Measurements from ENCODE around the gene DOCK2. TPM values are rescaled to one million over a fixed set of nuclear protein-coding genes. Genes with fewer than 3 reads are reported as not detected.
A peak's percentile ranks its signal among the peaks of the same experiment; 100 is the strongest.

Gene DOCK2
- polyA plus RNA-seq, 2 of the 4 experiments (the other 2 are of a cell fraction), result 2.1 to 4.6 TPM

DNA sequence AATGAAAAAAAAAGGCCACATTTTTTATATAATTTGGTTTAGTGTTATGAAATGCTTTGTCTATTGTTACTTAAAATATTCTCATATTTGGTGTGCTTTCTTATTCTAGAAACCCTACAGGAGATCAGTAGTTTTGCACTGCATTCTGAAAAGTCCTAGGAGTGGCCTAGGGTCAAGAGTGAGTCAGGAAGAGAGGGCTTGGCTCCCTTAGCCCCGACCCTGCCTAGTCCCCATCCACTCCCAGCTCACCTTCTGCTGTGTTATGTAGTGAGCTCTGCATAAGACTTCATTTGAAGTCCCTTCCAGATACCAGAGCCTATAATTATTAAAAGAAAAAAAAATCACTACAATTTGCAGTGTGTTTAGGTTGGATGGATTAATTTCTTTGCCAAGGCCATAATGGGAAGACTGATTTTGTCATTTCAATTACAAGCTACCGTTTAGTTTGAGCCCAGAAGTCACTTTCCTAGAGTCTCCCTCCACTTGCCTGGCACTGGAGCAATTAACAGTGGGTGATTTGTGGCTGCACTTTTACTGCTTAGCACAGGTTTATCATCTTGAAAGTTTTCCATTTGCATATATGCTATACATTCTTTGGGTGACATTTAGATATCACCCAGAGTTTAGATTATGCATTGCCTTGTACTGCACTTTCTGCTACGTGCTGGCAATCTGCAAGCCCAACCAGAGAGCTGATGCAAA is 199.9 kb downstream of the DOCK2 start:
- ATAC-seq, result peak in 1 of 2 experiments; percentile 35; a peak in 1 of 6 replicates
- DNase-seq (ENCODE audit: low read depth in 1 of 2, low spot score in 1 of 2), result no peak
- no peak for FAIRE-seq
- 24% methylated on average over 3 of the region's 3 CpGs for WGBS (ENCODE audit: missing lambda C conversion rate)
- no peaks in the 10 kb centered on the region for H3K9me3 ChIP-seq
- no peak overlapping the region for H3K4me2 ChIP-seq
- POLR2A ChIA-PET, result no interaction called here
- H3K4me3 ChIP-seq, result no peak overlapping the region
- no peak for TF ChIP-seq POLR2A (IDR thresholded peaks at IDR 0.05; ENCODE audit: low read length)
- TF ChIP-seq CTCF (IDR thresholded peaks at IDR 0.05), result no peak
- TF ChIP-seq HDAC2 (IDR thresholded peaks at IDR 0.05), result no peak
- TF ChIP-seq SMC3 (IDR thresholded peaks at IDR 0.05), result no peak
- no peak for TF ChIP-seq RNF2 (IDR thresholded peaks at IDR 0.05; ENCODE audit: borderline replicate concordance, low read depth)
- TF ChIP-seq JUNB (IDR thresholded peaks at IDR 0.05), result no peak
- TF ChIP-seq EHMT2 (IDR thresholded peaks at IDR 0.05; ENCODE audit: low read depth), result no peak
- no peak for TF ChIP-seq E2F6 (IDR thresholded peaks at IDR 0.05; ENCODE audit: borderline replicate concordance, low read depth)
- no peak for TF ChIP-seq ZC3H11A (IDR thresholded peaks at IDR 0.05)
- TF ChIP-seq HOXB5 (CRISPR knock-in tag; IDR thresholded peaks at IDR 0.05), result no peak
- no peak for TF ChIP-seq NR3C1 (IDR thresholded peaks at IDR 0.05)
- no peak for TF ChIP-seq RFX5 (IDR thresholded peaks at IDR 0.05)
- TF ChIP-seq MAFK (IDR thresholded peaks at IDR 0.05; ENCODE audit: partially characterized antibody), result no peak
- no peak for TF ChIP-seq NPAS2 (CRISPR knock-in tag; IDR thresholded peaks at IDR 0.05; ENCODE audit: borderline replicate concordance)
- no peak for TF ChIP-seq ESRRA (IDR thresholded peaks at IDR 0.05; ENCODE audit: borderline replicate concordance, low read length)
- TF ChIP-seq, protein P1, sequence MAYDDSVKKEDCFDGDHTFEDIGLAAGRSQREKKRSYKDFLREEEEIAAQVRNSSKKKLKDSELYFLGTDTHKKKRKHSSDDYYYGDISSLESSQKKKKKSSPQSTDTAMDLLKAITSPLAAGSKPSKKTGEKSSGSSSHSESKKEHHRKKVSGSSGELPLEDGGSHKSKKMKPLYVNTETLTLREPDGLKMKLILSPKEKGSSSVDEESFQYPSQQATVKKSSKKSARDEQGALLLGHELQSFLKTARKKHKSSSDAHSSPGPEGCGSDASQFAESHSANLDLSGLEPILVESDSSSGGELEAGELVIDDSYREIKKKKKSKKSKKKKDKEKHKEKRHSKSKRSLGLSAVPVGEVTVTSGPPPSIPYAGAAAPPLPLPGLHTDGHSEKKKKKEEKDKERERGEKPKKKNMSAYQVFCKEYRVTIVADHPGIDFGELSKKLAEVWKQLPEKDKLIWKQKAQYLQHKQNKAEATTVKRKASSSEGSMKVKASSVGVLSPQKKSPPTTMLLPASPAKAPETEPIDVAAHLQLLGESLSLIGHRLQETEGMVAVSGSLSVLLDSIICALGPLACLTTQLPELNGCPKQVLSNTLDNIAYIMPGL (CRISPR knock-in tag; IDR thresholded peaks at IDR 0.05; ENCODE audit: borderline replicate concordance), result no peak
- TF ChIP-seq EP300 (IDR thresholded peaks at IDR 0.05), result no peak
- H3K27ac ChIP-seq, result no peak overlapping the region
- CTCF ChIA-PET, result interaction anchor here (1.2 to 1.3 kb wide), 2 partner anchors 10 to 27 kb away, joined by 3 read pairs; no protein-coding TSS in a partner anchor
- no peaks in the 10 kb centered on the region for H3K4me1 ChIP-seq

DNA sequence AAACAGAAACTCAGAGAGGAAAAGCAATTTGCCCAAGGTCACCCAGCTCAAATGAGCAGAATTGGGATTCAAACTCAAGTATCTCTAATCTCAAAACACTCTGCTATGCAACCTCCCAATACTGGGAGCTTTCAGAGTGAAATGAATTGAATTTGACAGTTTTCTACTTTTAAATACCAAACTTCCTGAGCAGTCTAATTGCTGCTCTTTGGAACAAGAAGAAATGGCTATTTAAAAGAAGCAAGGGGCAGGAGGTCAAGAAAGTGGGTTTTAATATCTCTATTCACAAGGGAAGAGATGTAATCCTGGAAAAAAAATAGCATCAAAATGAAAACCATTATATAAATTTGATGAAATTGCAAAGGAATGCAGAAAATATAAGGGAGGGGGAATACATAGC is 200.6 kb downstream of the DOCK2 start:
- DNase-seq (ENCODE audit: low read depth in 1 of 2, low spot score in 1 of 2), result no peak
- CTCF ChIA-PET, result interaction anchor here (1.3 kb wide), 1 partner anchor 28 kb away, joined by 3 read pairs; no protein-coding TSS in a partner anchor
- Histone ChIP-seq H3K9me3 (no peaks in the 10 kb centered on the region), H3K4me1 (no peaks in the 10 kb centered on the region), H3K27ac (no peak overlapping the region), H3K4me3 (no peak overlapping the region), H3K4me2 (no peak overlapping the region)
- POLR2A ChIA-PET, result no interaction called here
- no peak for TF ChIP-seq HOXB13 (CRISPR knock-in tag; IDR thresholded peaks at IDR 0.05; ENCODE audit: low read depth)
- no peak for TF ChIP-seq CBX2 (IDR thresholded peaks at IDR 0.05; ENCODE audit: borderline replicate concordance, low read depth)
- no peak for TF ChIP-seq EHF (CRISPR knock-in tag; IDR thresholded peaks at IDR 0.05)
- no peak for TF ChIP-seq ZSCAN20 (CRISPR knock-in tag; IDR thresholded peaks at IDR 0.05)
- TF ChIP-seq PHF8 (IDR thresholded peaks at IDR 0.05; ENCODE audit: borderline replicate concordance, low read depth), result no peak
- TF ChIP-seq ATOH8 (CRISPR knock-in tag; IDR thresholded peaks at IDR 0.05; ENCODE audit: low read depth), result no peak
- TF ChIP-seq E2F6 (IDR thresholded peaks at IDR 0.05; ENCODE audit: borderline replicate concordance, low read depth), result no peak
- no peak for TF ChIP-seq RARB (CRISPR knock-in tag; IDR thresholded peaks at IDR 0.05)
- TF ChIP-seq CEBPB (IDR thresholded peaks at IDR 0.05), result no peak
- FAIRE-seq, result no peak
- ATAC-seq, result no peak

All from A549 (cell line).